NK-92 treated with Interleukin-12 subunit alpha and Interleukin-12 subunit beta, amount 100 ng/mL, for 24 hours (cell line): ENCODE results near the gene RTL1.

ENCODE experiments used
- DNase-seq: peaks from one replicate; lab custom pipeline; 2025; lab: John Stamatoyannopoulos, UW

RTL1 gene

GRCh38 chr14:100903672-100904185 is at the start of gene RTL1:
RTL1 (minus strand) TSS chr14:100903722; CDS start chr14:100884788, 18,934 bp downstream.
- DNase-seq, result no peak

GRCh38 chr14:100950024-100950423 is 46.5 kb upstream of the RTL1 start:
- DNase-seq, result no peak

- DNase-seq, result no peak
Observed at GRCh38 chr14:100944052-100944451, 40.5 kb upstream of the RTL1 start.

- DNase-seq, result no peak
Observed at GRCh38 chr14:100930270-100930669, 26.7 kb upstream of the RTL1 start.

GRCh38 chr14:100915560-100915959 is 12.0 kb upstream of the RTL1 start:
- DNase-seq, result no peak

GRCh38 chr14:100914597-100915021 is 11.1 kb upstream of the RTL1 start:
- DNase-seq, result no peak

- no peak for DNase-seq
Observed at GRCh38 chr14:100911665-100912316, 8.3 kb upstream of the RTL1 start.

- no peak for DNase-seq
Observed at GRCh38 chr14:100910888-100911664, 7.6 kb upstream of the RTL1 start.

GRCh38 chr14:100909439-100909838 is 5.9 kb upstream of the RTL1 start:
- DNase-seq, result no peak

- no peak for DNase-seq
Observed at GRCh38 chr14:100907240-100907639, 3.7 kb upstream of the RTL1 start.

GRCh38 chr14:100906420-100906819 is 2.9 kb upstream of the RTL1 start:
- DNase-seq, result no peak

- no peak for DNase-seq
Observed at GRCh38 chr14:100905166-100905565, 1.6 kb upstream of the RTL1 start.

- no peak for DNase-seq
Observed at GRCh38 chr14:100904307-100905087, 975 bp upstream of the RTL1 start.

GRCh38 chr14:100903134-100903468 is 421 bp downstream of the RTL1 start:
- DNase-seq, result no peak

- DNase-seq, result no peak
Observed at GRCh38 chr14:100902295-100903133, 1.0 kb downstream of the RTL1 start.

GRCh38 chr14:100901391-100902183 is 1.9 kb downstream of the RTL1 start:
- DNase-seq, result no peak

GRCh38 chr14:100900837-100901390 is 2.6 kb downstream of the RTL1 start:
- DNase-seq, result no peak

GRCh38 chr14:100899884-100900771 is 3.4 kb downstream of the RTL1 start:
- no peak for DNase-seq
